Measurements from ENCODE around the gene TECPR1. TPM values are rescaled to one million over a fixed set of nuclear protein-coding genes. Genes with fewer than 3 reads are reported as not detected.

Gene TECPR1
- total and polyA plus RNA-seq, 3 donors from 2014 or later = 13.5 to 24.6 (median 18.5) TPM

DNA sequence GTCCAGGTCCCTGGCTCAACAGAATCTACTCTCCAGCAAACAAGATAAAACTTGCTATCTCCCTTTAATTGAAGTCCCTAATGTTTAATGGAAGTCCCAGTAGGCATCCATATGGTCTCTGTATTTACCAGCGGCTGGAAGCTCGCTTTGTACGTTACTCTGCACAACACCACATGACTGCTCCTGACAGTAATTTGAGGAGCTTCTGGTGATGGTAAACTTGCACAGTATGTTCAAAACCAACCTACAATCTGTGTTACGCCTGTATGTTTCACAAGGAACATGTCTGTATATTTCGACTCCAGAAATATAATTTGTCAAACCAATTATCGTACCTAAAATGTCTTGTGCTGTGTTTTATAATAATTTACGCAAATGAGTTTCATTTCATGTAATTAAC is 4.4 kb upstream of the TECPR1 start:
- no peak overlapping the region for H3K27ac ChIP-seq
- TF ChIP-seq POLR2A (IDR thresholded peaks at IDR 0.05) = no peak
- TF ChIP-seq, protein P1, sequence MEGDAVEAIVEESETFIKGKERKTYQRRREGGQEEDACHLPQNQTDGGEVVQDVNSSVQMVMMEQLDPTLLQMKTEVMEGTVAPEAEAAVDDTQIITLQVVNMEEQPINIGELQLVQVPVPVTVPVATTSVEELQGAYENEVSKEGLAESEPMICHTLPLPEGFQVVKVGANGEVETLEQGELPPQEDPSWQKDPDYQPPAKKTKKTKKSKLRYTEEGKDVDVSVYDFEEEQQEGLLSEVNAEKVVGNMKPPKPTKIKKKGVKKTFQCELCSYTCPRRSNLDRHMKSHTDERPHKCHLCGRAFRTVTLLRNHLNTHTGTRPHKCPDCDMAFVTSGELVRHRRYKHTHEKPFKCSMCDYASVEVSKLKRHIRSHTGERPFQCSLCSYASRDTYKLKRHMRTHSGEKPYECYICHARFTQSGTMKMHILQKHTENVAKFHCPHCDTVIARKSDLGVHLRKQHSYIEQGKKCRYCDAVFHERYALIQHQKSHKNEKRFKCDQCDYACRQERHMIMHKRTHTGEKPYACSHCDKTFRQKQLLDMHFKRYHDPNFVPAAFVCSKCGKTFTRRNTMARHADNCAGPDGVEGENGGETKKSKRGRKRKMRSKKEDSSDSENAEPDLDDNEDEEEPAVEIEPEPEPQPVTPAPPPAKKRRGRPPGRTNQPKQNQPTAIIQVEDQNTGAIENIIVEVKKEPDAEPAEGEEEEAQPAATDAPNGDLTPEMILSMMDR (IDR thresholded peaks at IDR 0.05) = no peak
- no peaks in the 10 kb centered on the region for H3K27me3 ChIP-seq
- 89 to 93% methylated on average over 7 of the region's 7 CpGs for WGBS, 2 donors
- no peak for DNase-seq
- H3K4me3 ChIP-seq = no peak overlapping the region
- no peaks in the 10 kb centered on the region for H3K36me3 ChIP-seq (ENCODE audit: low read depth, missing control alignments)
- no peaks in the 10 kb centered on the region for H3K9me3 ChIP-seq
- intact Hi-C loops (cut with DNase I; ENCODE audit: low total_unique reads) = no loop called here
- peaks cover 2% of the 10 kb centered on the region for H3K4me1 ChIP-seq

DNA sequence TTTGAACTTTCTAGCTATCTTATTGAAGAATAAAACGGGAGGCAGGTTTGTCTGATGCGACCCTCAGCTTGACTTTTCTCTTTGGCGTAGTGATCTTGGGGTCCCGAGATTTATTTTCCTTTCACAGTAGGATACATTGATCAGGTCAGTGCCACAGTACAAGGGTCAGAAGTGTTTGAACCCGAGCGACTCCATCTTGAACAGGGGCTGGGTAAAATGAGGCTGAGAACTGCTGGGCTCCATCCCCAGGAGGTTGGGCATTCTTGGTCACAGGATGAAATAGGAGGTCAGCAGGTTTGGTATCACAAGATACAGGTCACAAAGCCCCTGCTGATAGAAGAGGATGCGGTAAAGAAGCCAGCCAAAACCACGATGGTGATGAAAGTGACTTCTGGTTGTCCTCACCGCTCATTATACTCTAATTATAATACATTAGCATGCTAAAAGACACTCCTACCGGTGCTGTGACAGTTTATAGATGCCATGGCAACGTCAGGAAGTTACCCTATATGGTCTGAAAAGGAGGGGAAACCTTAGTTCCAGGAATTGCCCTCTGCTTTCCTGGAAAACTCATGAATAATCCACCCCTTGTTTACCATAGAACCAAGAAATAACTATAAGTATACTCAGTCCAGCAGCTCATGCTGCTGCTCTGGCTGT is 3.0 kb upstream of the TECPR1 start:
- WGBS, 2 donors = 86 to 89% methylated on average over 11 of the region's 11 CpGs
- TF ChIP-seq POLR2A (IDR thresholded peaks at IDR 0.05) = no peak
- TF ChIP-seq, protein P1 (IDR thresholded peaks at IDR 0.05) = no peak
- intact Hi-C loops (cut with DNase I; ENCODE audit: low total_unique reads) = no loop called here
- no peaks in the 10 kb centered on the region for H3K36me3 ChIP-seq (ENCODE audit: low read depth, missing control alignments)
- no peaks in the 10 kb centered on the region for H3K27me3 ChIP-seq
- H3K4me3 ChIP-seq = no peak overlapping the region
- no peaks in the 10 kb centered on the region for H3K9me3 ChIP-seq
- H3K27ac ChIP-seq = no peak overlapping the region
- no peak for DNase-seq
- peaks cover 8% of the 10 kb centered on the region for H3K4me1 ChIP-seq

DNA sequence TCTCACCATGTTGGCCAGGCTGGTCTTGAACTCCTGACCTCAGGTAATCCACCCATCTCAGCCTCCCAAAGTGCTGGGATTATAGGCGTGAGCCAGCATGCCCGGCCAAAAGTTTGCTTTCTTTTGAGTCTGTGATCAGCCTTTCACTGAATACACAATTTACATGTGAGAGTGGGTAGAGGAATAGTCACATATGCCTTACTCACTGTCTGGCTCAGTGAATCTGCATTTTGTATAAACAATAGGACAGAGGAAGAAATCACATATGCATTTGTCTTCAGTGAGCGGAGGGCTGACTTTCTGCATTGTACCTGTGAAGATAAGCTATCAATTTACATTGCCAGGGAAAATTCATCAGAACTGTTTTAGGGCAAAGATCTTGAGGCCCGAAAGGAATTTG is 2.5 kb upstream of the TECPR1 start:
- H3K4me3 ChIP-seq = no peak overlapping the region
- WGBS, 2 donors = 93 to 97% methylated on average over 4 of the region's 4 CpGs
- no peaks in the 10 kb centered on the region for H3K36me3 ChIP-seq (ENCODE audit: low read depth, missing control alignments)
- no peaks in the 10 kb centered on the region for H3K27me3 ChIP-seq
- no peak overlapping the region for H3K27ac ChIP-seq
- intact Hi-C loops (cut with DNase I; ENCODE audit: low total_unique reads) = no loop called here
- H3K9me3 ChIP-seq = no peaks in the 10 kb centered on the region
- TF ChIP-seq, protein P1 (IDR thresholded peaks at IDR 0.05) = no peak
- TF ChIP-seq POLR2A (IDR thresholded peaks at IDR 0.05) = no peak
- DNase-seq = no peak
- peaks cover 8% of the 10 kb centered on the region for H3K4me1 ChIP-seq

DNA sequence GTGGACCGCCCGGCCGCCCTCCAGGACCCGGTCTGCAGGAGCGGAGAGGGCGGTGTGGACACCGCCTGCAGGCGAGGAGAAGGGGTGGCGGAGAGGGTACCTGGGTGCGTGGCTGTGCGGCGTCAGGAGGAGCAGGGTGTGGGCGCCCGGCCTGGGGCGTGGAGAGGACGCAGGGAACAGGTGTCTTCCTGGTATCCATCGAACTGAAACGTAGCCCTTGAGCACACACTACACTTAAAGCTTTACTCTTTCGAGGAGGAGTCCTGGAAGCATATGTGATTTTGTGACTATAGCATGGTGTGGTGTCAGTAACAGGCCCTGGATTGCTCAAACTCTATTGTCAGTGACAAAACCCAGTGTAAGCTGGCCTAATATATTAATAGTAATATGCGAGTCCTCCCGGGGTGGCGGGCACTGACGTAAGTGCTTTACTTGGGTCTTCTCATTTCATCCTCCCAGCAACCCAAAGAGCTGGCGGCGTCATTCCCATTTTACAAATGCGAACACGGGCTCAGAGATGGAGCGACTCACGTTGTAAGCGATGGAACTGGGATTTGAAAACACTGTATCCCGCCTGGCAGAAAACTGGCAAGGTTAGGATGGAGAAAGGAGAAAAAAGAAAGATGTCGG is 508 bp upstream of the TECPR1 start:
- no peaks in the 10 kb centered on the region for H3K9me3 ChIP-seq
- intact Hi-C loops (cut with DNase I; ENCODE audit: low total_unique reads) = no loop called here
- no peaks in the 10 kb centered on the region for H3K27me3 ChIP-seq
- H3K4me3 ChIP-seq = peak overlapping the region; percentile 73 to 82
- H3K27ac ChIP-seq = no peak overlapping the region
- DNase-seq = no peak
- no peaks in the 10 kb centered on the region for H3K36me3 ChIP-seq (ENCODE audit: low read depth, missing control alignments)
- 20 to 22% methylated on average over 28 to 29 of the region's 32 CpGs for WGBS, 2 donors
- TF ChIP-seq POLR2A (IDR thresholded peaks at IDR 0.05) = no peak
- TF ChIP-seq, protein P1 (IDR thresholded peaks at IDR 0.05) = no peak
- H3K4me1 ChIP-seq = peaks cover 8% of the 10 kb centered on the region

DNA sequence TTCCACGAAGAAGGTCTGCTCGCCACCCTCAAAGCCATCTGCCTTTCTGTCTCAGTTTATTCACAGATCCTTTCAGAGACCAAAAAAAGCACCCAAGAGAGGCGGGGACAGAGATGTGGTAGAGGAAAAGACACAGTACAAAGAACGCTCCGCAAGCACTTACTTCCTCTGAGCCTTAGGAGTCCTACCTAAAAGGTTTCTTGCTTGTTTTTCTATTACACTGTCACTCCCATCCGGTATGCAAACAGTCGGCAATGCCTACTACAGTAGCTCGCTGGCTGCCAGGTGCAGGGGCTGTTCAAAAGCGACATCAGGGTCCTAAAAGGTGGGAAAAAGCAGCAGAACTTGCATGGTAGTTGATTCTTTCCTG is 816 bp downstream of the TECPR1 start:
- H3K27me3 ChIP-seq = no peaks in the 10 kb centered on the region
- TF ChIP-seq POLR2A (IDR thresholded peaks at IDR 0.05) = no peak
- TF ChIP-seq, protein P1 (IDR thresholded peaks at IDR 0.05) = no peak
- intact Hi-C loops (cut with DNase I; ENCODE audit: low total_unique reads) = no loop called here
- H3K4me1 ChIP-seq = peaks cover 8% of the 10 kb centered on the region
- 33 to 37% methylated on average over 9 of the region's 9 CpGs for WGBS, 2 donors
- no peaks in the 10 kb centered on the region for H3K36me3 ChIP-seq (ENCODE audit: low read depth, missing control alignments)
- no peak for DNase-seq
- H3K9me3 ChIP-seq = no peaks in the 10 kb centered on the region
- no peak overlapping the region for H3K27ac ChIP-seq
- H3K4me3 ChIP-seq = peak overlapping the region; percentile 73 to 82

All from testis (tissue), 3 donors.